ENCODE measurements around the gene KIF18A. TPM values are rescaled to one million over a fixed set of nuclear protein-coding genes. Genes with fewer than 3 reads are reported as not detected.
A peak's percentile ranks its signal among the peaks of the same experiment; 100 is the strongest.

Gene KIF18A
- total and polyA plus RNA-seq, 2 of the 13 experiments (the other 11 are each of a cell fraction or from before 2014, with no cell fraction given), result 3.4 to 14.4 TPM

GRCh38 chr11:28110108-28110820, 2.3 kb upstream of the KIF18A start (continued):
- TF ChIP-seq PRDM4 (CRISPR knock-in tag; IDR thresholded peaks at IDR 0.05; ENCODE audit: borderline replicate concordance), result 0 out of 2 replicates have a peak, but pooled peaks have one; percentile 57
- TF ChIP-seq ZNF550 (CRISPR knock-in tag; IDR thresholded peaks at IDR 0.05; ENCODE audit: borderline replicate concordance), result no peak
- peak; percentile 56; the same call in 1 of the 2 replicates for TF ChIP-seq ZNF776 (CRISPR knock-in tag; IDR thresholded peaks at IDR 0.05)
- peak; percentile 99 for TF ChIP-seq CBX5 (CRISPR knock-in tag; IDR thresholded peaks at IDR 0.05; ENCODE audit: borderline replicate concordance)
- TF ChIP-seq PAX8 (CRISPR knock-in tag; IDR thresholded peaks at IDR 0.05; ENCODE audit: borderline replicate concordance), result no peak
- no peak for TF ChIP-seq ZNF850 (CRISPR knock-in tag; conservative IDR thresholded peaks at IDR 0.05)
- TF ChIP-seq DBP (CRISPR knock-in tag; IDR thresholded peaks at IDR 0.05; ENCODE audit: not compliant biosample characterization), result peak; percentile 98
- no peak for TF ChIP-seq KIAA2018 (CRISPR knock-in tag; IDR thresholded peaks at IDR 0.05; ENCODE audit: borderline replicate concordance)
- no peak for TF ChIP-seq ELK4 (CRISPR knock-in tag; IDR thresholded peaks at IDR 0.05; ENCODE audit: borderline replicate concordance)
- TF ChIP-seq NONO (IDR thresholded peaks at IDR 0.05), result no peak
- peak; percentile 82 for TF ChIP-seq NONO (CRISPR knock-in tag; conservative IDR thresholded peaks at IDR 0.05)
- TF ChIP-seq ZNF282 (IDR thresholded peaks at IDR 0.05; ENCODE audit: partially characterized antibody), result no peak
- peak; percentile 75 for TF ChIP-seq GABPA (IDR thresholded peaks at IDR 0.05; ENCODE audit: low read depth, low read length)
- peak; percentile 92 for TF ChIP-seq GABPA (CRISPR knock-in tag; IDR thresholded peaks at IDR 0.05; ENCODE audit: low read depth)
- TF ChIP-seq ZNF510 (CRISPR knock-in tag; IDR thresholded peaks at IDR 0.05; ENCODE audit: low read depth), result no peak
- peak; percentile 90; the same call in 1 of the 2 replicates for TF ChIP-seq ZNF180 (CRISPR knock-in tag; IDR thresholded peaks at IDR 0.05; ENCODE audit: borderline replicate concordance, low read depth)
